KBM-7 (cell line): ENCODE results near the gene NMBR.
"Not testable (repeated sequence)": the region's sequence is repeated elsewhere in the genome, so short reads cannot be mapped to it uniquely, and the experiment has no call there.

Source experiments
- DNase-seq: peaks from one replicate; pipeline ENCODE4 v3.0.0-alpha.2; 2015
- in situ Hi-C: fragments of 300-500 bp; cut with MboI; formaldehyde crosslinking; loops from 2 replicates; pipeline ENCODE4 v1.14.3; 2020; ENCODE audit warnings: low sequenced_read_pairs, low pct_unique_long_range_greater_than_20kb, mixed read lengths

The NMBR gene

DNA sequence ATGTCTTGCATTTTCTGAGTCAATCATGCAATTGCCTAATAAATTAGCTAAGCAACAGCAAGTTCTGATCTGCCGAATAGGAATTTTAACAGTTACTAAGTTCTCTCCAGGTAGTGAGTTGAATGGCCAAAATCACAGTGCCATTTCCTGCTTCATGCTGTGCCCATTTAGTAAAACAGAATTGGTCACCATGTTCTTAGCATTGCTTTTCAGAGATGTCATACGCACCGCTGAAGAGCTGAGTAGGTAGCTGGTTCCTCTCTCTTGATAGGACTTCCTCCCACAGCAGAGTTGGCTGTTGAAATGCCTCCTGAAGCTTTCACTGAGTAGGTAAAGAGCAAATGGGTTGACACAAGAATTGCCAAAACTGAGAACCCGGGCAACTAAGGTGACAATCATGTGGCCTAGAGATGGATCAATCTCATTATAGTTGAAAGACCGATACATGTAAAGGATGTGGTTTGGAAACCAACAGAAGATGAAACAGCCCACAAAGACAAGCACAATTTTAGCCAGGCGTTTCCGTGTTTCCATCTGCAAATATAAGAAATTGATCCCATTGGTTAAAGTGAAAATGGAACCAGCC is 71.3 kb downstream of the NMBR start:
- no peak for DNase-seq
- in situ Hi-C loops = no loop called here

DNA sequence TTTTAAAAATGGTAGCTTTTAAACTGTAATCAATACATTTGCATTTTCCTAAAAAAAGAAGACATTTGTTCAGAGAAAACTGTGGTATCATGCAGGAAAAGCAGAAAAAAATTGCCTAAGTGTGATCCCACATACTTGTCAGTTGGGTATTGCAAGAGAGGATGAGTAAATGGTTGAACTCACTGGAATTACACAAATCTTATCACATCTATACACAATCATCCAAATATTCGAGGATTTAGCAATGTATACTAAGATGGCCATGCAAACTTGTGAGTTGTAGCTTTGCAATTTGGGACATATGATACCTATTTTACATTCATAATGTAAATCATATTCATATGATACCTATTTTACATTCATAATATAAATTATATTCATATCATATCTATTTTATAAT is 72.4 kb downstream of the NMBR start:
- no peak for DNase-seq
- in situ Hi-C loops = no loop called here

DNA sequence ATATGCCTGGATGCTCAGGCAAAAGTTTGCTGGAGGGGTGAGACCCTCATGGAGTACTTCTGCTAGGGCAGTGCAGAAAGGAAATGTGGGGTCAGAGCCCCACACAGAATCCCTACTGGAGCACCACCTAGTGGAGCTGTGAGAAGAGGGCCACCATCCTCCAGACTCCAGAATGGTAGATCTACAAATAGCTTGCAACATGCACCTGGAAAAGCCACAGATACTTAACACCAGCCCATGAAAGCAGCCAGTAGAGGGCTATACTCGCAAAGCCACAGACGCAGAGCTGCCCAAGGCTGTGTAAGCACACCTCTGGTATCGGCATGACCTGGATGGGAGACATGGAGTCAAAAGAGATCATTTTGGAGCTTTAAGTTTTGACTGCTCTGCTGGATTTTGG is 74.9 kb downstream of the NMBR start:
- in situ Hi-C loops = no loop called here
- no peak for DNase-seq

DNA sequence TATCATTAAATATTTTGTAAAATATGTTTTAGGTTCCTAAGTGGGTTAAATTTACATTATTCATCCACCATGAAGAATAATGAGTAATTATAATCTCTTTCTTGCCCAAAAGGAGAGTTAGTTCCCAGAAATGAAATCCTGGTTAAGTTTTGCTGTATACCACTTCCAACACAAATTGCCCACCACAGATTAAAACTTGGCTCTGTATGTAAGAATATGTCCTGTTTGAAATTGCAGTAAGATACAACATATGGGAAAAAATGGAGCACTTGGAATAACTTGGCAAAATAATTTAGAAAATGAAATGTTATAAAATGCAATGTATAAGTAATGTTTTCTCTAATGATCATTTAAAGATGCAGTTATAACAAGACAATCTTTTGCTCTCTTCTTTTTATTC is 78.5 kb downstream of the NMBR start:
- no peak for DNase-seq
- in situ Hi-C loops = no loop called here

DNA sequence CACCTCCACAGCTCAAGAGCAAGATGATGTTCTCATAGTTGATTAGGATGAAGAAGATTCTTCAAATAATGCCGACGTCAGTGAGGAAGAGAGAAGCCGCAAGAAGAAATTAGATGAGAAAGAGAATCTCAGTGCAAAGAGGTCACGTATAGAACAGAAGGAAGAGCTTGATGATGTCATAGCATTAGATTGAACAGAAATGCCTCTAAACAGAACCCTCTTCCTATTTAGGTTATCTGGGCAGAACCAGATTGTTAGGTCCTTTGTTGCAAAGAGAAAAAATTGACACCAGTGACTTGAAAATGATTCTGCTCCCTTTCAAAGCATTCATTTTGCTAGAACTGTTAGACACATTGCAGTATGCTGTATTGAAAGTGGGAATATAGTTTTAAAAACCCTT is 84.1 kb downstream of the NMBR start:
- DNase-seq, in situ Hi-C loops: not testable (repeated sequence)

DNA sequence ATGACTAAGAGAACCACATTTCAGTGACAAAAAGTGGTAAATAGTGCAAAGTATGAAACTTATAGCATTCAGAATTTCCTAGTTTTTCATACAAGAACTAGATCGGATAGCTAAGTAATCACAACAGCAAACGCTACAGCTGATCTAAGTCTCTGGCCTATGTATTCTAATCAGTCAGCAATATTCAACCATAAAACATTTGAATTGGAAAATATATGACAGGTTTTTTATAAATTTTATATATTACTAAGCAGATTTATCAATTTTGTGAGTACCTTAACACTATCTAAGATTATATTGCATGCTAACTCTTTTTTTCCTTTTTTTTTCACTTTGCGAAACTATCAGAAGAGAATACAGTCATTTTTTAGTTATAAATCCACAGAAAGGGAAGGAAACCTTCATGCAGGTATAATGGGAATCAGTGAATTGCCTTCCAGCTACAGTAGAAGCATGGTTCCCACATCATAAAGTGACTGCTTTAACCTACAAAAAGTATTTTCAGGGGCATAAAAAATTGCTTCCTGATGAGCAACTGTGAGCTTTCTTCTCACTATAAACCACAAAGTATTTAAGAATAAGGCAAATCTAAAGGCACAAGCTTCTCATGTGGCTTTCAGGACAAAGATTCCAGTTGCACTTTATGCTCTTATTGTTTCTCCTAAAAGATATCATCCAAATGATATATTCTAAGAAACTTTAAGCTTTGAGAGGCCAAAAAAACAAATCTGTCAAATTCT is 88.2 kb downstream of the NMBR start:
- in situ Hi-C loops = no loop called here

DNA sequence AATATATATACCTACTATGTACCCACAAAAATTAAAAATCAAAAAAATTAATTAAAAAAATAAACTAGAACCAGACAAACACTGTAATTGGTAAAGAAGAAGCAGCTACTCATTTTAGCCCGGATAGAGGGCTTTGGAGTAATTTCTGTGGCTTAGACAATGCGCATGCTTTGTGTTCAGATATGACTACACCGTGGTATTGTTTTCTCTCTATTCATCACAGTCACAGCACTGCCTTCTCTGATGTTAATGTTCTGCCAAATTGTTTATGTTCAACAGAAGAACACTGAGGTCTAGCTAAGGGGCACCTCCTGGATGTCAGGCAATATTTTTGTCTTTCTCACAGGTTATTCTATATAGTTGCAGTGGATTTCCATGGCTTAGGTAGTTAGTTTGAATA is 91.7 kb downstream of the NMBR start:
- DNase-seq = no peak
- in situ Hi-C loops = no loop called here

More for the DNA sequence above, 88.2 kb downstream of the NMBR start:
- no peak for DNase-seq

DNA sequence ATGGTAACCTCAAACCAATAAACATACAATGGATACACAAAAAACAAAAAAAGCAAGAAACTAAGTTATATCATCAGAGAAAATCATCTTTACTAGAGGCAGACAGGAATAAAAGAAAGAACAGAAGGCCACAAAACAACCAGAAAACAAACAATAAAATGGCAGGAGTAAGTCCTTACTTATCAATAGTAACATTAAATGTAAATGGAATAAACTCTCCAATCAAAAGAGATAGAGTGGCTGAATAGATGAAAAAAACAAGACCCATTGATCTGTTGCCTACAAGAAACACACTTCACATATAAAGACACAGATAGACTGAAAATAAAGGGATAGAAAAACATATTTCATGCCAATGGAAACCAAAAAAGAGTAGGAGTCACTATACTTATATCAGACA is 95.5 kb downstream of the NMBR start:
- no peak for DNase-seq
- in situ Hi-C loops = no loop called here

DNA sequence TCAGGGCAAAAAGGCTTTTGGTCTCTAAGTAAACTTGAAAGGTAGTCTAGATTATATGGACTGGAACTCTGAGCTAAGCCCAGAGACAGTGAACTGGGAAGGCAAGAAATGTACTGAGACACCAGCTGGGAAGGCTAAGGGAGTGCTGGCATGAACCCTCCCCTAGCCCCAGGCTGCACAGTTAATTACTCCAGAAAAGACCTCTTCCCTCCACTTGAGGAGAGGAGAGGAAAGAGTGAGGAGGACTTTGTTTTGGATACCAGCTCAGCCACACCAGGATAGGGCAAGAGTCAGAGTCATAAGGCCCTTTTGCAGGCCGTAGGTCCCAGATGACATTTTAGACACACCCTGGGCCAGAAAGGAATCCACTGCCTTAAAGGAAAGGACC is 98.3 kb downstream of the NMBR start:
- in situ Hi-C loops = no loop called here
- DNase-seq = no peak

DNA sequence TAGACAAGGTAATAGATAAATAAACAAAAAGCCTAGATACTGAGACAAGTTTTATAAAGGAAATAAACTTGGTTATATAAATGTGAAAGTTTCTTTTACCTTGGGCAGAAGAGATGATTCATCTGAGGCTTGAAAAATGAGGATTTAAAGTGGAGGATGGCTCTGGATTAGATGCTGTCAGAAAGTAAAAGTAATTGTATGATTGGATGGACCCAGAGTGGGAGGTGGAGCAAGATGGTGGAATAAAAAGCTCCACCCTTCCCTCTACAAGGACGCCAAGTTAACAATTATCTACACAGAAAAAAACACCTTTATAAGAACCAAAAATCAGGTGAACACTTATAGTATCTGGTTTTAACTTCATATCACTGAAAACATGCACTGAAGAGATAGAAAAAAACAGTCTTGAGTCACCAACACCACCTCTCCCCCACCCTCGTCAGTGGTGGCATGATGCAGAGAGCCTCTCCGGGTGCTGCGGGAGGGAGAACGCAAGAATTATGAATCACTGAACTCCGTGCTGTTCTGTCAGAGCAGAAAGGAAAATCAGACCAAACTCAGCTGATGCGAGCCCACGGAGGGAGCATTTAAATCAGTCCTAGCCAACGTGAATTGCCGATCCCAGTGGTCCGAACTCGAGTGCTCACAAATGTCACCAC is 98.9 kb downstream of the NMBR start:
- no peak for DNase-seq
- in situ Hi-C loops = no loop called here

DNA sequence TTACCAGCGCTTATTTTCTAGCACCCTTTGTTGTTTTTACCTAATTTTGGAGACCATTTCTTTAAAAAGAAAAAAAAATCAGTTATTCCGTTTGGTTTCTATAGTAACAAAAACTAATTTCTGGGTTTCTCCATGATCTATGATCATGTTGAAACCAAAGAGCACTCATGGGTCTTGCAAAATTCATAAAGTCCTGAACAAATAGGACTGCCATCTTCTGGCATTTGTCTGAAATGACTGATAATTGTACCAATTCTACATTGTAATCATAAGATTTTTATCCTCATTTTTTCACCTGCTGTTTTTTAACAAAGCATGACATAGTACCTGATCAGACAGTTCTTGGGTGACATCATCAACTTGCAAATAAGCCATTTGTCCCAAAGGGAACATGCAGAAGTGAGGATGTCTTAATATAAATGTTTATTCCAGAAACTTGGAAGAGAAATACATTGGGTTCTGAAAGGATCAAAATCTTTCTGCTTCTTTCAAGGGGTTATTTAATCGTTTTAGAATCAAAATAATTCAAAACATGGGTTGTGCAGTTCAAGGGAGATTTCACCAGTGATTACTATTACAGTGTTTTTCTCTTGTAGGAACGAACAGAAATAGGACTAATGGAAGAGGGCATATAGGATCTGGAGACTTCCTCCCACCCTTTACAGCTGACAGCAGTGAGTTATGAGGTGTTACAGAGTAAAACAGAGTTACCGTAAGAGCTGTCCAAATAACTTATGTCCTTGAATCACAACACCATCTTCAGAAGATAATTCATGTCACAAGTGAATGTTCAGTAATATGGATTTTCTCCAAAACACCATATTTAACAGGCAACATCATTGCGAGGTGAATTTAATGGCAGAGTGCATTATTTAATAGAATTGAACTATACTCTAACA is 101.3 kb downstream of the NMBR start:
- no peak for DNase-seq
- in situ Hi-C loops = no loop called here

DNA sequence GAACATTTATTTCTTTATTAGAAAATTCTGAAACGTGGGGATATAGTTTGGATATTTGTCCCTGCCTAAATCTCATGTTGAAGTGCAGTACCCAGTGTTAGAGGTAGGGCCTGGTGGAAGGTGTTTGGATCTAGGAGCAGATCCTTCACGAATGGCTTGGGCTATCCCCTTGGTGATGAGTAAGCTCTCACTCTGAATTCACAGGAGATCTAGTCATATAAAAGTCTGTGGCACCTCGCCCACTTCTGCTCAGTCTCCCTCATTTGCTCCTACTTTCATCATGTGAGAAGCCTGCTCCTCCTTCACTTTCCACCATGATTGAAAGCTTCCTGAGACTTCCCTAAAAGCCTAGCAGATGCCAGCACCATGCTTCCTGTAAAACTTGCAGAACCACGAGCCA is 111.0 kb downstream of the NMBR start:
- in situ Hi-C loops = no loop called here
- DNase-seq = no peak

DNA sequence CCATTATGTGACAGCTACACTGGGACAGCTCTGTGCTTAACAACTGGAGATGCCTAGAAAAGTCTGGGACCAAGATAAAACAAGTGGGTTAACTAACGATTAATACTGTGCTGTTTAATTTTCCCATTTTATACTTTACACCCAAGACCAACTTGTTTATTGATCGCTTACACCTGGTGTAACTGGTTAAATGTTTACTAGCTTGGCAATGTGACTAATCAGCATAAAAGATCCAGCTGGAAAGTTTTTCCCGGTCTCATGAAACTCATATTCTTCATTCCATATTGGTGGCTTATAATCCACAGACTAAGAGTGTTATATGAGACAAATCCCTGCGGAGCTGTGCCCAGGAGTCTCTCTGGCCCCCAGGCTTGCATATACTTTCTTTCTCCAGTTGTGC is 115.9 kb downstream of the NMBR start:
- in situ Hi-C loops = no loop called here
- no peak for DNase-seq

DNA sequence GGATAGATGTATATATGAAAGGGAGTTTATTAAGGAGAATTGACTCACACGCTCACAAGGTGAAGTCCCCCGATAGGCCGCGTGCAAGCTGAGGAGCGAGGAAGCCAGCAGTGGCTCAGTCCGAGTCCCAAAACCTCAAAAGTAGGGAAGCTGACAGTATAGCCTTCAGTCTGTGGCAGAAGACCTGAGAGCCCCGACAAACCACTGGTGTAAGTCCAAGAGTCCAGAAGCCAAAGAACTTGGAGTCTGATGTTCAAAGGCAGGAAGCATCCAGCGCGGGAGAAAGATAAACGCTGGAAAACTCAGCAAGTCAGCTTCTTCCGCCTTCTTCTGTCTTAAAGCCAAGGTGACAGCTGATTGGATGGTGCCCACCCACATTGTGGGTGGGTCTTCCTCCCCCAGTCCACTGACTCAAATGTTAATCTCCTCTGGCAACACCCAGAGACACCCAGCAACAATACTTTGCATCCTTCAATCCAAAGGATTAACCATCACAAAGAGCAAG is 116.8 kb downstream of the NMBR start:
- no peak for DNase-seq
- in situ Hi-C loops = no loop called here

DNA sequence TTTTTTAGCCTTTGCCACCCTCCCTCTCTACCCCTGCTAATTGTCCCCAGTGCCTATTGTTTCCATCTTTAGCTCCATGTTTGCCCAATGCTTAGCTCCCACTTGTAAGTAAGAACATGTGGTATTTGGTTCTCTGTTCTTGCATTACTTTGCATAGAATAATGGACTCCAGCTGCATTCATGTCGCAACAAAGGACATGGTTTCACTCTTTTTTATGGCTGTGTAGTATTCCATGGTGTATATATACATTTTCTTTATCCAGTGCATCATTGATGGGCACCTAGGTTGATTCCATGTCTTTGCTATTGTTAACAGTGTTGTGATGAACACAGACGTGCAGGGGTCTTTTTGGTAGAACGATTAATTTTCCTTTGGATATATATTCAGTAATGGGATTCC is 118.4 kb downstream of the NMBR start:
- in situ Hi-C loops = no loop called here
- DNase-seq = no peak

DNA sequence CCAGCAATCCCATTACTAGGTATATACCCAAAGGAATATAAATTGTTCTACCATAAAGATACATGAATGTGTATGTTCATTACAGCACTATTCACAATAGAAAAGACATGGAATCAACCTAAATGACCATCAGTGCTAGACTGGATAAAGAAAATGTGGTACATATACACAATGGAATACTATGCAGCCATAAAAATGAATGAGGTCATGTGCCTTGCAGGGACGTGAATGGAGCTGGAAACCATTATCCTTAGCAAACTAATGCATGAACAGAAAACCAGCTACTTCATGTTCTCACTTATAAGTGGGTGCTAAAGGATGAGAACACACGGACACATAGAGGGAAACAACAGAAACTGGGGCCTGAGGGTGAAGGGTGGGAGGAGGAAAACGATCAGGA is 119.1 kb downstream of the NMBR start:
- in situ Hi-C loops, DNase-seq: not testable (repeated sequence)

DNA sequence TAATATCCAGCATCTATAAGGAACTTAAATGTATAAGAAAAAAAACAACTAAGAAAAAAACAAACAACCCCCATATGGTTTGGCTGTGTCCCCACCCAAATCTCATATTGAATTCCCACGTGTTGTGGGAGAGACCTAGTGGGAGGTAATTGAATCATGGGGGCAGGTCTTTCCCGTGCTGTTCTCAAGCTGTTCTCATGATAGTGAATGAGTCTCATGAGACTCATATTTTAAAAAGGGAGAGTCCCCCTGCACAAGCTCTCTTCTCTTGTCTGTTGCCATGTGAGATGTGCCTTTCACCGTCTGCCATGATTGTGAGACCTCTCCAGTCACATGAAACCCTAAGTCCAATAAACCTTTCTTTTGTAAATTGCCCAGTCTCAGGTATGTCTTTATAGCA is 119.8 kb downstream of the NMBR start:
- in situ Hi-C loops = no loop called here
- no peak for DNase-seq

DNA sequence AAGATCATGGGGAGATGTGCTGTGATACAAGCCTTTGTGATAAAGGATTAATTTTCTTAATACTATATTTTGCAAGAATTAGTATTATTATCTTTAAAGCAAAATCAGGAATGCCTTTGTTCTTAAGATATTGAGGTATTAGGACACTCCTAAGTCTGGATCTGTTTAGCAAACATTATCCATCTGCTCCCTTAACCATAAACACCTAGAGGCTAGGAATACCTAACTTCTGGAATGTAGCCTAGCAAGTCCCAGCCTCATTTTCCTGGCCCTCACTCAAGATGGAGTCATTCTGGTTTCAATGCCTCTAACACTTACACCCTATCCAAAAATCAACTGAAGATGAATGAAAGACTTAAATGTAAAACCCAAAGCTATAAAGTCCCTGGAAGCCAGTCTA is 120.5 kb downstream of the NMBR start:
- no peak for DNase-seq
- in situ Hi-C loops = no loop called here
